ENCODE data around the gene TGFBR1.

TGFBR1 gene

GRCh38 chr9:99107421-99107820, 2.5 kb downstream of the TGFBR1 start:
- DNase-seq (ENCODE audit: low spot score): no peak

- no peak for DNase-seq (ENCODE audit: low spot score)
Observed at GRCh38 chr9:99108131-99108530, 3.2 kb downstream of the TGFBR1 start.

GRCh38 chr9:99109522-99109921, 4.6 kb downstream of the TGFBR1 start:
- DNase-seq (ENCODE audit: low spot score): peak; percentile 46

- DNase-seq (ENCODE audit: low spot score): no peak
Observed at GRCh38 chr9:99112750-99113413, 8.0 kb downstream of the TGFBR1 start.

GRCh38 chr9:99113414-99114048, 8.6 kb downstream of the TGFBR1 start:
- no peak for DNase-seq (ENCODE audit: low spot score)

GRCh38 chr9:99114049-99114440, 9.1 kb downstream of the TGFBR1 start:
- DNase-seq (ENCODE audit: low spot score): no peak

- DNase-seq (ENCODE audit: low spot score): no peak
Observed at GRCh38 chr9:99114846-99115500, 10.1 kb downstream of the TGFBR1 start.

GRCh38 chr9:99116003-99116411, 11.1 kb downstream of the TGFBR1 start:
- DNase-seq (ENCODE audit: low spot score): no peak

GRCh38 chr9:99118782-99119466, 14.0 kb downstream of the TGFBR1 start:
- DNase-seq (ENCODE audit: low spot score): no peak

- DNase-seq (ENCODE audit: low spot score): no peak
Observed at GRCh38 chr9:99119976-99120655, 15.2 kb downstream of the TGFBR1 start.

GRCh38 chr9:99121604-99122003, 16.7 kb downstream of the TGFBR1 start:
- DNase-seq (ENCODE audit: low spot score): no peak

- no peak for DNase-seq (ENCODE audit: low spot score)
Observed at GRCh38 chr9:99124534-99125255, 19.8 kb downstream of the TGFBR1 start.

- DNase-seq (ENCODE audit: low spot score): no peak
Observed at GRCh38 chr9:99125446-99125845, 20.5 kb downstream of the TGFBR1 start.

- no peak for DNase-seq (ENCODE audit: low spot score)
Observed at GRCh38 chr9:99126312-99126711, 21.4 kb downstream of the TGFBR1 start.

- DNase-seq (ENCODE audit: low spot score): peak; percentile 44
Observed at GRCh38 chr9:99127356-99128132, 22.6 kb downstream of the TGFBR1 start.

- DNase-seq (ENCODE audit: low spot score): no peak
Observed at GRCh38 chr9:99128133-99128406, 23.2 kb downstream of the TGFBR1 start.

- no peak for DNase-seq (ENCODE audit: low spot score)
Observed at GRCh38 chr9:99129091-99129490, 24.2 kb downstream of the TGFBR1 start.

GRCh38 chr9:99130069-99130468, 25.2 kb downstream of the TGFBR1 start:
- DNase-seq (ENCODE audit: low spot score): no peak

- DNase-seq (ENCODE audit: low spot score): no peak
Observed at GRCh38 chr9:99133145-99133544, 28.2 kb downstream of the TGFBR1 start.

GRCh38 chr9:99134893-99135341, 30.0 kb downstream of the TGFBR1 start:
- peak; percentile 64 for DNase-seq (ENCODE audit: low spot score)

- DNase-seq (ENCODE audit: low spot score): no peak
Observed at GRCh38 chr9:99135456-99135855, 30.5 kb downstream of the TGFBR1 start.

Data from AG08395 (cell line).